Memory B cell (primary cell): ENCODE data around the gene ZNF627.
"Not testable (repeated sequence)": the region's sequence is repeated elsewhere in the genome, so short reads cannot be mapped to it uniquely, and the experiment has no call there.

Source experiments
- ATAC-seq: fragments of 150-1000 bp; cut with Tn5 transposase; 2 replicates; pipeline ENCODE4 v1.10.0; 2021; ENCODE audit warnings: low read depth, mild to moderate bottlenecking, moderate library complexity
- DNase-seq, 2 donors: peaks; one replicate each; pipeline ENCODE4 v3.0.0; 2022; ENCODE audit warnings: low spot score in 2 of 2
- H3K27ac Mint-ChIP-seq: one replicate; pipeline ENCODE4 v1.8.0; 2022; ENCODE audit warnings: mild to moderate bottlenecking, moderate library complexity, mixed read lengths
- H3K27me3 Mint-ChIP-seq: one replicate; pipeline ENCODE4 v1.8.0; 2022; ENCODE audit warnings: mixed read lengths
- H3K36me3 Mint-ChIP-seq: one replicate; pipeline ENCODE4 v1.8.0; 2022; ENCODE audit warnings: mild to moderate bottlenecking, mixed read lengths
- H3K4me1 Mint-ChIP-seq: one replicate; pipeline ENCODE4 v1.8.0; 2022; ENCODE audit warnings: mixed read lengths
- H3K4me3 Mint-ChIP-seq: one replicate; pipeline ENCODE4 v1.8.0; 2022; ENCODE audit warnings: mild to moderate bottlenecking, moderate library complexity, mixed read lengths
- H3K9me3 Mint-ChIP-seq: one replicate; pipeline ENCODE4 v1.8.0; 2022; ENCODE audit warnings: mixed read lengths

ZNF627 gene

GRCh38 chr19:11563532-11563931, 33.8 kb upstream of the ZNF627 start:
- DNase-seq, result no peak
- H3K27ac Mint-ChIP-seq, result peak overlapping the region; percentile 58
- ATAC-seq, result no peak
- H3K36me3 Mint-ChIP-seq, result peaks cover 2% of the 10 kb centered on the region
- no peaks in the 10 kb centered on the region for H3K9me3 Mint-ChIP-seq
- no peaks in the 10 kb centered on the region for H3K27me3 Mint-ChIP-seq
- H3K4me3 Mint-ChIP-seq, result no peak overlapping the region
- H3K4me1 Mint-ChIP-seq, result peaks cover 42% of the 10 kb centered on the region

GRCh38 chr19:11564082-11564807, 33.0 kb upstream of the ZNF627 start:
- not testable (repeated sequence) for H3K27me3 Mint-ChIP-seq, ATAC-seq, H3K9me3 Mint-ChIP-seq, H3K36me3 Mint-ChIP-seq, DNase-seq
- Mint-ChIP-seq H3K27ac (peak overlapping the region; percentile 55), H3K4me3 (peak overlapping the region; percentile 32), H3K4me1 (peaks cover 43% of the 10 kb centered on the region)

DNA sequence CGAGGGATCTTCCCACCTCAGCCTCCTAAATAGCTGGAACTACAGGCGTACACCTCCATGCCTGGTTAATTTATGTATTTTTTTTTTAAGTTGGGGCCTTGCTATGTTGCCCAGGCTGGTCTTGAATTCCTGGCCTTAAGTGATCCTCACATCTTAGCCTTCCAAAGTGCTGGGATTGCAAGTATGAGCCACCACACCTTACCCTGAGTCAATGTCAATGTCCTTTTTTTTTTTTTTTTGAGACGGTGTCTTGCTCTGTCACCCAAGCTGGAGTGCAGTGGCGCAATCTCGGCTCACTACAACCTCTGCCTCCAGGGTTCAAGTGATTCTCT, 31.7 kb upstream of the ZNF627 start:
- peak overlapping the region; percentile 87 for H3K27ac Mint-ChIP-seq
- H3K4me3 Mint-ChIP-seq, DNase-seq, H3K36me3 Mint-ChIP-seq, H3K27me3 Mint-ChIP-seq, H3K9me3 Mint-ChIP-seq, ATAC-seq: not testable (repeated sequence)
- H3K4me1 Mint-ChIP-seq, result peaks cover 40% of the 10 kb centered on the region

GRCh38 chr19:11566164-11566563, 31.1 kb upstream of the ZNF627 start:
- Mint-ChIP-seq H3K4me1 (peaks cover 37% of the 10 kb centered on the region), H3K36me3 (peaks cover 2% of the 10 kb centered on the region), H3K27ac (peak overlapping the region; percentile 87), H3K27me3 (no peaks in the 10 kb centered on the region), H3K4me3 (peak overlapping the region; percentile 60), H3K9me3 (no peaks in the 10 kb centered on the region)
- DNase-seq (no peak), ATAC-seq (no peak)

GRCh38 chr19:11570039-11570462, 27.2 kb upstream of the ZNF627 start:
- Mint-ChIP-seq H3K9me3 (no peaks in the 10 kb centered on the region), H3K36me3 (peaks cover 5% of the 10 kb centered on the region), H3K27ac (no peak overlapping the region), H3K27me3 (no peaks in the 10 kb centered on the region), H3K4me1 (peaks cover 29% of the 10 kb centered on the region), H3K4me3 (no peak overlapping the region)
- ATAC-seq (no peak), DNase-seq (no peak)

DNA sequence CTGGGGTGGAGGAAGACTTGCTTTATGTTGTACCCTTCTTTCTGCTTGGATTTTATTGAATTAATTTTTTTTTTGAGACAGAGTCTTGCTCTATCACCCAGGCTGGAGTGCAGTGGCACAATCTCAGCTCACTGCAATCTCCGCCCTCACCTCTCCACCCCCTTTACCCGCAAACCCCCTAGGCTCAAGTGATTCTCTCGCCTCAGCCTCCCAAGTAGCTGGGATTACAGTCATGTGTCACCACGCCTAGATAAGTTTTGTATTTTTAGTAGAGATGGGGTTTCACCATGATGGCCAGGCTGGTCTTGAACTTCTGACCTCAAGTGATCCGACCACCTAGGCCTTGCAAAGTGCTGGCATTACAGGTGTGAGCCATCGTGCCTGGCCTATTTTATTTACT, 23.9 kb upstream of the ZNF627 start:
- not testable (repeated sequence) for DNase-seq, H3K27ac Mint-ChIP-seq, H3K4me3 Mint-ChIP-seq, ATAC-seq, H3K9me3 Mint-ChIP-seq, H3K27me3 Mint-ChIP-seq
- Mint-ChIP-seq H3K36me3 (peaks cover 12% of the 10 kb centered on the region), H3K4me1 (peaks cover 38% of the 10 kb centered on the region)

- peaks cover 12% of the 10 kb centered on the region for H3K36me3 Mint-ChIP-seq
These were observed 23.5 kb upstream of the ZNF627 start for GRCh38 chr19:11573763-11574162.

DNA sequence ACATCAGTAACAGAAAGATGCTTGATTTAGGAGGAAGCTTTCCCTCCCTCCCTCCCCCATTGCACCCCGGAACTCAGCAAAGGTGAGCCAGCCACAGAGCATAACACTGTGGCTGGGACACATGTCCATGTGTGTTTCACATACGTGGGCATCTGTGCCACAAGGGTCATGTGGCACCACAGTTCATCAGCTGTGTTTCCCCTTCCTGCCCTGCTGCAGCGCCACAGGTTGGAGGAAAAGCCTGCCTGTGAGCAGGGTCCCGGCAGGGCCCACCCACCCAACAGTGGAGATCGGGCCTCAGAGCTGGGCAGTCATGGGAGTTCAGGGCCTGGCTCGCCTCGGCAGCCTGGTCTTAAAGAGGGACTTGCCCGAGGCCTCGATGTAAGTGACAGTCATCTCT, 22.6 kb upstream of the ZNF627 start:
- no peaks in the 10 kb centered on the region for H3K9me3 Mint-ChIP-seq
- H3K27ac Mint-ChIP-seq, result peak overlapping the region; percentile 88
- peak; percentile 57 for ATAC-seq
- no peaks in the 10 kb centered on the region for H3K27me3 Mint-ChIP-seq
- H3K4me3 Mint-ChIP-seq, result peak overlapping the region; percentile 32
- peaks cover 12% of the 10 kb centered on the region for H3K36me3 Mint-ChIP-seq
- H3K4me1 Mint-ChIP-seq, result peaks cover 34% of the 10 kb centered on the region
- no peak for DNase-seq

More at GRCh38 chr19:11573763-11574162, 23.5 kb upstream of the ZNF627 start:
- H3K4me1 Mint-ChIP-seq, result peaks cover 36% of the 10 kb centered on the region
- DNase-seq, H3K27ac Mint-ChIP-seq, H3K9me3 Mint-ChIP-seq, ATAC-seq, H3K4me3 Mint-ChIP-seq, H3K27me3 Mint-ChIP-seq: not testable (repeated sequence)

DNA sequence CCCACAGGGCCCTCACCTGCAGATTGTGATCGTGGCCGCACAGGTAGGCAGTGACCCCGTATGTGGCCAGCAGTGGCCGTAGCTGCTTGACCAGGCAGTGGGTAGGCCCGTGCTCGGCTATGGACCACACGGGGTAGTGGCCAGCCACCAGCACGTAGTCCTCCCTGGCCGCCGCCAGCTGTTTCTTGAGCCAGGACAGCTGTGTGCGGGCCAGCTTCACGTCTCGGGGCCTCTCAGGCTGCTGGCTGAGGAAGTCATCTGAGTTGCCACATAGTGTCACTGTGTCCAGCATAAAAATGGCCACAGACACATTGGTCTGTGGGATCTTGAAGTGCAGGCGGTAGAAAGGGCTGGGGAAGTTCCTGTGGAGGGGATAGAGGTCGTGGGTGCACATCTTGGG, 21.1 kb upstream of the ZNF627 start:
- no peak overlapping the region for H3K27ac Mint-ChIP-seq
- ATAC-seq (no peak), DNase-seq (no peak)
- H3K4me3 Mint-ChIP-seq, result no peak overlapping the region
- no peaks in the 10 kb centered on the region for H3K27me3 Mint-ChIP-seq
- peaks cover 36% of the 10 kb centered on the region for H3K4me1 Mint-ChIP-seq
- H3K36me3 Mint-ChIP-seq, result peaks cover 12% of the 10 kb centered on the region
- peaks cover 1% of the 10 kb centered on the region for H3K9me3 Mint-ChIP-seq

GRCh38 chr19:11577451-11578257, 19.6 kb upstream of the ZNF627 start, which contains the start of gene ACP5:
Gene ACP5 (minus strand): TSS chr19:11577645. CDS start chr19:11577317, 328 bp downstream.
- DNase-seq (no peak), ATAC-seq (no peak)
- peaks cover 41% of the 10 kb centered on the region for H3K4me1 Mint-ChIP-seq
- H3K4me3 Mint-ChIP-seq, result peak within 1 kb of the TSS; percentile 84
- H3K9me3 Mint-ChIP-seq, result peaks cover 1% of the 10 kb centered on the region
- no peaks in the 10 kb centered on the region for H3K27me3 Mint-ChIP-seq
- peaks cover 12% of the 10 kb centered on the region for H3K36me3 Mint-ChIP-seq
- peak within 1 kb of the TSS; percentile 45 for H3K27ac Mint-ChIP-seq

- H3K4me3 Mint-ChIP-seq, result peak overlapping the region; percentile 92
- H3K36me3 Mint-ChIP-seq, result peaks cover 12% of the 10 kb centered on the region
- H3K4me1 Mint-ChIP-seq, result peaks cover 44% of the 10 kb centered on the region
- ATAC-seq (peak; percentile 44), DNase-seq (peak in 1 of 2 donors; percentile 49)
- H3K9me3 Mint-ChIP-seq, result peaks cover 1% of the 10 kb centered on the region
- no peaks in the 10 kb centered on the region for H3K27me3 Mint-ChIP-seq
- peak overlapping the region; percentile 94 for H3K27ac Mint-ChIP-seq
These were observed 18.8 kb upstream of the ZNF627 start for GRCh38 chr19:11578258-11579142.

- ATAC-seq (no peak), DNase-seq (no peak)
- peaks cover 10% of the 10 kb centered on the region for H3K36me3 Mint-ChIP-seq
- peaks cover 1% of the 10 kb centered on the region for H3K9me3 Mint-ChIP-seq
- peak overlapping the region; percentile 94 for H3K27ac Mint-ChIP-seq
- no peaks in the 10 kb centered on the region for H3K27me3 Mint-ChIP-seq
- H3K4me3 Mint-ChIP-seq, result peak overlapping the region; percentile 92
- peaks cover 42% of the 10 kb centered on the region for H3K4me1 Mint-ChIP-seq
These were observed 17.2 kb upstream of the ZNF627 start for GRCh38 chr19:11580116-11580515.

GRCh38 chr19:11581740-11582139, 15.5 kb upstream of the ZNF627 start:
- peak overlapping the region; percentile 77 for H3K4me3 Mint-ChIP-seq
- peak; percentile 59 to 78 for DNase-seq
- H3K36me3 Mint-ChIP-seq, result peaks cover 3% of the 10 kb centered on the region
- peaks cover 38% of the 10 kb centered on the region for H3K4me1 Mint-ChIP-seq
- no peaks in the 10 kb centered on the region for H3K27me3 Mint-ChIP-seq
- peak overlapping the region; percentile 94 for H3K27ac Mint-ChIP-seq
- peak; percentile 71 for ATAC-seq
- peaks cover 1% of the 10 kb centered on the region for H3K9me3 Mint-ChIP-seq
